ENCODE data around the gene ERCC1. TPM values are rescaled to one million over a fixed set of nuclear protein-coding genes. Genes with fewer than 3 reads are reported as not detected.
A peak's percentile ranks its signal among the peaks of the same experiment; 100 is the strongest.

ERCC1 gene
- total RNA-seq, 1 experiment from 2014 or later: 43.7 TPM

DNA sequence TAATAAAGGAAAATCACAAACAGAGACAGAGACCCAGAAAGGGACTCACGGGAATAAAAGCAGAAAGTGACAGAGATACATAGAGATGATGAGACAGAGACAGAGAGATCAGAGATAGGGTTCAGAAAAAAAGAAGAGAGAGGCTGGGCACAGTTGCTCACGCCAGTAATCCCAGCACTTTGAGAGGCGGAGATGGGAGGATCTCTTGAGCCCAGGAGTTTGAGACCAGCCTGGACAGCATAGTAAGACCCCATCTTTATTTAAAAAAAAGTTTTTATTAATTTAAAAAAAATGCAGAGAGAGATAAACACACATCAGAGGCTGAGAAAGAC, 24.7 kb upstream of the ERCC1 start:
- Mint-ChIP-seq H3K4me3 (no peak overlapping the region), H3K27me3 (ENCODE audit: low read depth) (peaks cover 72% of the 10 kb centered on the region), H3K36me3 (no peaks in the 10 kb centered on the region), H3K27ac (no peak overlapping the region), H3K9me3 (no peaks in the 10 kb centered on the region), H3K4me1 (peaks cover 24% of the 10 kb centered on the region)
- ChIA-PET POLR2A (no interaction called here), CTCF (interaction anchor here (1.3 to 4.8 kb wide), 6 partner anchors 9 to 46 kb away, joined by 4 to 22 read pairs (median 8); no protein-coding TSS in a partner anchor)
- TF ChIP-seq TCF7 (CRISPR knock-in tag; IDR thresholded peaks at IDR 0.05; ENCODE audit: low read depth) (no peak), ZNF121 (CRISPR knock-in tag; IDR thresholded peaks at IDR 0.05) (peak; percentile 23; the same call in 1 of the 2 replicates), JUN (CRISPR knock-in tag; IDR thresholded peaks at IDR 0.05) (no peak), ESRRA (CRISPR knock-in tag; IDR thresholded peaks at IDR 0.05; ENCODE audit: borderline replicate concordance) (no peak)
- DNase-seq (ENCODE audit: low spot score) (no peak), ATAC-seq (no peak)

- Mint-ChIP-seq H3K36me3 (no peaks in the 10 kb centered on the region), H3K9me3 (no peaks in the 10 kb centered on the region), H3K27ac (no peak overlapping the region), H3K4me3 (no peak overlapping the region), H3K4me1 (peaks cover 34% of the 10 kb centered on the region), H3K27me3 (ENCODE audit: low read depth) (peaks cover 69% of the 10 kb centered on the region)
- ATAC-seq (no peak), DNase-seq (ENCODE audit: low spot score) (no peak)
- ChIA-PET CTCF (interaction anchor here (0.8 to 4.8 kb wide), 7 partner anchors 7 to 45 kb away, joined by 3 to 22 read pairs (median 5); no protein-coding TSS in a partner anchor), POLR2A (interaction anchor here (0.7 to 1.3 kb wide), 2 partner anchors 22 to 287 kb away, joined by 3 to 9 read pairs; no protein-coding TSS in a partner anchor)
- TF ChIP-seq, protein P1, sequence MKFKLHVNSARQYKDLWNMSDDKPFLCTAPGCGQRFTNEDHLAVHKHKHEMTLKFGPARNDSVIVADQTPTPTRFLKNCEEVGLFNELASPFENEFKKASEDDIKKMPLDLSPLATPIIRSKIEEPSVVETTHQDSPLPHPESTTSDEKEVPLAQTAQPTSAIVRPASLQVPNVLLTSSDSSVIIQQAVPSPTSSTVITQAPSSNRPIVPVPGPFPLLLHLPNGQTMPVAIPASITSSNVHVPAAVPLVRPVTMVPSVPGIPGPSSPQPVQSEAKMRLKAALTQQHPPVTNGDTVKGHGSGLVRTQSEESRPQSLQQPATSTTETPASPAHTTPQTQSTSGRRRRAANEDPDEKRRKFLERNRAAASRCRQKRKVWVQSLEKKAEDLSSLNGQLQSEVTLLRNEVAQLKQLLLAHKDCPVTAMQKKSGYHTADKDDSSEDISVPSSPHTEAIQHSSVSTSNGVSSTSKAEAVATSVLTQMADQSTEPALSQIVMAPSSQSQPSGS (CRISPR knock-in tag; IDR thresholded peaks at IDR 0.05; ENCODE audit: borderline replicate concordance, low read depth): no peak
- TF ChIP-seq PRRX2 (CRISPR knock-in tag; IDR thresholded peaks at IDR 0.05): no peak
- TF ChIP-seq NR2C2 (CRISPR knock-in tag; IDR thresholded peaks at IDR 0.05): no peak
- no peak for TF ChIP-seq TEAD4 (CRISPR knock-in tag; IDR thresholded peaks at IDR 0.05)
- no peak for TF ChIP-seq ZNF281 (CRISPR knock-in tag; IDR thresholded peaks at IDR 0.05)
- TF ChIP-seq CREM (CRISPR knock-in tag; IDR thresholded peaks at IDR 0.05): no peak
- TF ChIP-seq, protein P2, sequence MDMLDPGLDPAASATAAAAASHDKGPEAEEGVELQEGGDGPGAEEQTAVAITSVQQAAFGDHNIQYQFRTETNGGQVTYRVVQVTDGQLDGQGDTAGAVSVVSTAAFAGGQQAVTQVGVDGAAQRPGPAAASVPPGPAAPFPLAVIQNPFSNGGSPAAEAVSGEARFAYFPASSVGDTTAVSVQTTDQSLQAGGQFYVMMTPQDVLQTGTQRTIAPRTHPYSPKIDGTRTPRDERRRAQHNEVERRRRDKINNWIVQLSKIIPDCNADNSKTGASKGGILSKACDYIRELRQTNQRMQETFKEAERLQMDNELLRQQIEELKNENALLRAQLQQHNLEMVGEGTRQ (CRISPR knock-in tag; IDR thresholded peaks at IDR 0.05): no peak
- no peak for TF ChIP-seq E2F4 (CRISPR knock-in tag; IDR thresholded peaks at IDR 0.05; ENCODE audit: borderline replicate concordance, low read depth)
- TF ChIP-seq STAT6 (CRISPR knock-in tag; conservative IDR thresholded peaks at IDR 0.05; ENCODE audit: low read depth): no peak
- TF ChIP-seq, protein P3, sequence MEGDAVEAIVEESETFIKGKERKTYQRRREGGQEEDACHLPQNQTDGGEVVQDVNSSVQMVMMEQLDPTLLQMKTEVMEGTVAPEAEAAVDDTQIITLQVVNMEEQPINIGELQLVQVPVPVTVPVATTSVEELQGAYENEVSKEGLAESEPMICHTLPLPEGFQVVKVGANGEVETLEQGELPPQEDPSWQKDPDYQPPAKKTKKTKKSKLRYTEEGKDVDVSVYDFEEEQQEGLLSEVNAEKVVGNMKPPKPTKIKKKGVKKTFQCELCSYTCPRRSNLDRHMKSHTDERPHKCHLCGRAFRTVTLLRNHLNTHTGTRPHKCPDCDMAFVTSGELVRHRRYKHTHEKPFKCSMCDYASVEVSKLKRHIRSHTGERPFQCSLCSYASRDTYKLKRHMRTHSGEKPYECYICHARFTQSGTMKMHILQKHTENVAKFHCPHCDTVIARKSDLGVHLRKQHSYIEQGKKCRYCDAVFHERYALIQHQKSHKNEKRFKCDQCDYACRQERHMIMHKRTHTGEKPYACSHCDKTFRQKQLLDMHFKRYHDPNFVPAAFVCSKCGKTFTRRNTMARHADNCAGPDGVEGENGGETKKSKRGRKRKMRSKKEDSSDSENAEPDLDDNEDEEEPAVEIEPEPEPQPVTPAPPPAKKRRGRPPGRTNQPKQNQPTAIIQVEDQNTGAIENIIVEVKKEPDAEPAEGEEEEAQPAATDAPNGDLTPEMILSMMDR (IDR thresholded peaks at IDR 0.05): no peak
- no peak for TF ChIP-seq NFYB (CRISPR knock-in tag; conservative IDR thresholded peaks at IDR 0.05; ENCODE audit: low read depth)
- TF ChIP-seq, protein P4, sequence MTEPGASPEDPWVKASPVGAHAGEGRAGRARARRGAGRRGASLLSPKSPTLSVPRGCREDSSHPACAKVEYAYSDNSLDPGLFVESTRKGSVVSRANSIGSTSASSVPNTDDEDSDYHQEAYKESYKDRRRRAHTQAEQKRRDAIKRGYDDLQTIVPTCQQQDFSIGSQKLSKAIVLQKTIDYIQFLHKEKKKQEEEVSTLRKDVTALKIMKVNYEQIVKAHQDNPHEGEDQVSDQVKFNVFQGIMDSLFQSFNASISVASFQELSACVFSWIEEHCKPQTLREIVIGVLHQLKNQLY (CRISPR knock-in tag; IDR thresholded peaks at IDR 0.05): no peak
- TF ChIP-seq, protein P5, sequence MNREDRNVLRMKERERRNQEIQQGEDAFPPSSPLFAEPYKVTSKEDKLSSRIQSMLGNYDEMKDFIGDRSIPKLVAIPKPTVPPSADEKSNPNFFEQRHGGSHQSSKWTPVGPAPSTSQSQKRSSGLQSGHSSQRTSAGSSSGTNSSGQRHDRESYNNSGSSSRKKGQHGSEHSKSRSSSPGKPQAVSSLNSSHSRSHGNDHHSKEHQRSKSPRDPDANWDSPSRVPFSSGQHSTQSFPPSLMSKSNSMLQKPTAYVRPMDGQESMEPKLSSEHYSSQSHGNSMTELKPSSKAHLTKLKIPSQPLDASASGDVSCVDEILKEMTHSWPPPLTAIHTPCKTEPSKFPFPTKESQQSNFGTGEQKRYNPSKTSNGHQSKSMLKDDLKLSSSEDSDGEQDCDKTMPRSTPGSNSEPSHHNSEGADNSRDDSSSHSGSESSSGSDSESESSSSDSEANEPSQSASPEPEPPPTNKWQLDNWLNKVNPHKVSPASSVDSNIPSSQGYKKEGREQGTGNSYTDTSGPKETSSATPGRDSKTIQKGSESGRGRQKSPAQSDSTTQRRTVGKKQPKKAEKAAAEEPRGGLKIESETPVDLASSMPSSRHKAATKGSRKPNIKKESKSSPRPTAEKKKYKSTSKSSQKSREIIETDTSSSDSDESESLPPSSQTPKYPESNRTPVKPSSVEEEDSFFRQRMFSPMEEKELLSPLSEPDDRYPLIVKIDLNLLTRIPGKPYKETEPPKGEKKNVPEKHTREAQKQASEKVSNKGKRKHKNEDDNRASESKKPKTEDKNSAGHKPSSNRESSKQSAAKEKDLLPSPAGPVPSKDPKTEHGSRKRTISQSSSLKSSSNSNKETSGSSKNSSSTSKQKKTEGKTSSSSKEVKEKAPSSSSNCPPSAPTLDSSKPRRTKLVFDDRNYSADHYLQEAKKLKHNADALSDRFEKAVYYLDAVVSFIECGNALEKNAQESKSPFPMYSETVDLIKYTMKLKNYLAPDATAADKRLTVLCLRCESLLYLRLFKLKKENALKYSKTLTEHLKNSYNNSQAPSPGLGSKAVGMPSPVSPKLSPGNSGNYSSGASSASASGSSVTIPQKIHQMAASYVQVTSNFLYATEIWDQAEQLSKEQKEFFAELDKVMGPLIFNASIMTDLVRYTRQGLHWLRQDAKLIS (CRISPR knock-in tag; IDR thresholded peaks at IDR 0.05; ENCODE audit: borderline replicate concordance): no peak
Measured at GRCh38 chr19:45446944-45447343, 23.2 kb upstream of the ERCC1 start.

All from WTC11 (cell line).